SHP77 (cell line): Measurements from ENCODE around the gene FAM163B.
A peak's percentile ranks its signal among the peaks of the same experiment; 100 is the strongest.

Experiments
- DNase-seq, 2 experiments: peaks; one replicate each; lab custom pipeline; 2025; lab: John Stamatoyannopoulos, UW

Gene FAM163B

GRCh38 chr9:133581011-133581410 is 28.2 kb downstream of the FAM163B start:
- DNase-seq: no peak

- no peak for DNase-seq
Observed at GRCh38 chr9:133580419-133580738, 28.8 kb downstream of the FAM163B start.

- DNase-seq: no peak
Observed at GRCh38 chr9:133579601-133580418, 29.4 kb downstream of the FAM163B start.

GRCh38 chr9:133578524-133579441 is 30.4 kb downstream of the FAM163B start:
- no peak for DNase-seq

GRCh38 chr9:133577737-133578112 is 31.5 kb downstream of the FAM163B start:
- no peak for DNase-seq

GRCh38 chr9:133576875-133577736 is 32.1 kb downstream of the FAM163B start:
- DNase-seq: no peak

- DNase-seq: peak in 1 of 2 experiments; percentile 21
Observed at GRCh38 chr9:133576031-133576874, 32.9 kb downstream of the FAM163B start.

- no peak for DNase-seq
Observed at GRCh38 chr9:133575186-133576030, 33.8 kb downstream of the FAM163B start.

GRCh38 chr9:133574771-133575170 is 34.4 kb downstream of the FAM163B start:
- DNase-seq: no peak

GRCh38 chr9:133573791-133574515 is 35.2 kb downstream of the FAM163B start:
- DNase-seq: peak in 1 of 2 experiments; percentile 27

- peak in 1 of 2 experiments; percentile 36 for DNase-seq
Observed at GRCh38 chr9:133572821-133573361, 36.3 kb downstream of the FAM163B start.

- DNase-seq: no peak
Observed at GRCh38 chr9:133571896-133572595, 37.1 kb downstream of the FAM163B start.

- no peak for DNase-seq
Observed at GRCh38 chr9:133571391-133571890, 37.7 kb downstream of the FAM163B start.

- DNase-seq: no peak
Observed at GRCh38 chr9:133570691-133571080, 38.5 kb downstream of the FAM163B start.

- no peak for DNase-seq
Observed at GRCh38 chr9:133569891-133570690, 39.1 kb downstream of the FAM163B start.

GRCh38 chr9:133569121-133569785 is 39.9 kb downstream of the FAM163B start:
- no peak for DNase-seq

GRCh38 chr9:133568186-133568585 is 41.0 kb downstream of the FAM163B start:
- no peak for DNase-seq
